GM12892 (cell line): Measurements from ENCODE around the gene STAMBPL1.

Source experiments
- POLR2A ChIP-seq: IDR thresholded peaks from 2 replicates; pipeline ENCODE4 v1.6.1; 2011; ENCODE audit warnings: low read depth, low read length, control low read depth
- POLR2AphosphoS5 ChIP-seq: IDR thresholded peaks from 2 replicates; pipeline ENCODE4 v1.6.1; 2011; ENCODE audit warnings: low read depth, low read length, control low read depth
- TAF1 ChIP-seq: IDR thresholded peaks from 2 replicates; pipeline ENCODE4 v1.6.1; 2011; ENCODE audit warnings: low read depth, mild to moderate bottlenecking, control low read depth, low read length, borderline replicate concordance

DNA sequence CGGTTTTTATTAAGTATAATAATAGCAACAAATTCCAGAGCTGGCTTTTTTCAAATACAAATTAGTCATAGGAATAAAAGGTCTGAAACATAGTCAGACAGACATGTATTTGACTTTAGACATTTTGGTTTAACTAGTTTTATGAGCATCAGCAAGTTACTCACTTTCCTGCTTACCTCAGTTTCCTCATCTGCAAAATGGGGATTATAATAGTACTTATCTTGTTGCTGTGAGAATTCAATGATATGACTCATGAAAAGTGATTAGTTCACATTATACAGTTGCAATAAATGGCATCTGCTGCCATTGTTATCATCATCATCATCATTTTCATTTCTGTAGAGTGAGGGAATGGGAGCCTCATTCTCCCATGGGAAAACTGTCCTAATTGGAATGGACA, 39.0 kb downstream of the STAMBPL1 start:
- TF ChIP-seq POLR2A (no peak), TAF1 (no peak), POLR2AphosphoS5 (no peak)
